Activated T-cell treated with anti-CD3 and anti-CD28 coated beads for 1 hour (primary cell): Measurements from ENCODE around the gene MGME1.

Source experiments
- DNase-seq: peaks from one replicate; pipeline ENCODE4 v3.0.0-alpha.2; 2020; ENCODE audit warnings: low read depth

Gene MGME1

DNA sequence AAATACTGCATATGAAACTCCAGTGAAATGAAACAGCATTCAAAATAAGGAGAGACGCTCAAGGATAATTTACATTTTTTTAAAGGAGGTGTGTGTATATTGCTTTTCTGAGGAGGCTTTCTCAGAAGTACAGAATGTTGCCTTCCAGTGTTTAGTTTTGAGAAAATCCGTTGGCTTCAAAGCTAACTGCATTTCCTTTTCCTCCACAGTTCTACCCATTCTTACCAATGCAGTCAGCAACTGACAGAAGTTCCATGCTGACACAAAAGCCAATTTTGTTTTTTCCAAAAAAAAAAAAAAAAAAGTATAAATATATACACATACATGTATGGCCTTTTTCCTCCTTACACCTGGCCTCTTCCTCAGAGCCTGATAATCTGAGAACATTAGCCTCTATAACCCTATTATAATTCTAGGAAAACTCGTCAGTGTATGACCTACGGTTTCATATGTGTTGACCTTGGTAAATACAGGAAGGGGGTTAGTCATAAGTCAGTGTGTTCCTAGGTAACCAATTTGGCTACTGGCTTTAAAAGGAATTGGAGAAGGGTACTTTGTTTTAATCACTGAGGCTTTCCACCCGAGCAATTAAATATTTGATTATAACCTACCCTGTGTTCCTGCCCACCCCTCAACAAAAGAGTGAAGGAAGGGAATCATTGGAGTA lies 24.2 kb downstream of the MGME1 start:
- DNase-seq: no peak

GRCh38 chr20:17993546-17993945 lies 24.7 kb downstream of the MGME1 start:
- no peak for DNase-seq

DNA sequence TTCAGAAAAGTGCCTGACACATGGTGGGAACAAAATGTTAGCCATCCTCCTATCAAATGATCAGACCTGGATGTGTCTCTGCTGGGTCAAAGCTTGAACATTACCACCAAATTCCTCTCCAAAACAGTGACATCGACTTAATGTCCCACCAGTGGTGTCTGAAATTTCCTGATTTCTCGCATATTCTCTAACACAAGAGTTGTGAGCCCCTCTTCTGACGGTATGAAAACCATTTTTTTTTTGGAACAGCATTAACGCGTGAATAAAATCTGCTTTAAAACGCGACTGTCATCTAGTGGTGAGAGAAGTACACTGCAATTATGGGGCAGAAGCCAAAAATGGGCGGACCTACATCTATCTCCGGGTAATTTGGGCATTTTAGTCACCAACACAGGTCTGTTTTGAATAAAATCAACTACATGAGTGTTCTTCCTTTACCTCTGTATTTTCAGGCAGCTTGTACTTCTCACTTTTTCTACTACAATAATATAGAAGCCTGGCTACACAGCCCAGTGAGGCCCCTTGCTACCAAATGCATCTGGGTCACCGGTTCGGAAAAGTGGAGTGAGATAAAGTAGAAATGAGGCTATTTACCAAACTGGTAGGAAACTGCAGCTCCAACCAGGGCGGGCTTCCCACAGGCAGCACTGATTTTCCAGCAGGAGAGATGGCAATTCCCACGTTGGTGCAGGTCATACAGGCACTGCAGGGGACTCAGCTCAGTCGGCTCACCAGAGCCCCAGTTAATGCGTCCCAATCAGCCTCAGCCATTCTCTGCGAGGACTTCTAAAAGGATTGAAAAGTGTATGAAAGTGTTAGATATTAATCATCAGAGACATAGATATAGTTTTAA lies 27.4 kb downstream of the MGME1 start:
- DNase-seq: no peak

DNA sequence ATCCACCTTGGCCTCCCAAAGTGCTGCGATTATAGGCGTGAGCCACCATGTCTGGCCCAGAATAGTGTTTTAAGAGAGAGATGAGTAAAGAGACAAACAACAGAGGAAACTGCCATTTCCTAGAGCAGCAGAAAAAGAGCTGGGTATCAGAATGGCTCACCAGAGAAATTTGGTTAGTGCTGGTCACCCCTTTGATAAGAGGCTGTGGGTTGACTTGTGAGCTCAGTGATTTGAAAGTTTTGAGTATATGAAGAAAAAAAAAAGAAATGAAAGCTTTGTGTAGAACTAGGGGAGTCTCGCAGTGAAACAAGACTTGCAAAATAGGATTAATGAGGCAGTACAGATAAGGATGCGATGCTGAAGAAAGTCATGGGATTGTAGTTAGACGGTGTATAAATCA lies 29.6 kb downstream of the MGME1 start:
- DNase-seq: no peak

DNA sequence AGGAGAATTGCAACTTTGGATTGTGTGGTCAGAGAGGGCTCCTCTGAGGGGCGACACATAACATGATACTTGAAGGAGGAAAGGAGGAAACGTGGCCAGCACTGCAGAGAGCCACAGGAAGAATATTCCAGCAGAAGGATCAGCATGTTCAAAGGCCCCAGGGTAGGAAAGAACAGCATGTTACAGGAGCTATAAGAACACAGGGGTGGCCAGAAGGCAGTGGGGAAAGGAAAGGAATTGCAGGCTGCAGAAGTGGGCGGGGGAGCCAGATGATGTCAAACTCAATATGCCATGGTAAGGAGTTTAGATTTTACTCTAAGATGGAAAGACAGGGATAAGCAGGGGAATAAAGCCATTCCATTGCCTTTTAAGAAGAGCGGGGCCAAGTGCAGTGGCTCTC lies 30.7 kb downstream of the MGME1 start:
- no peak for DNase-seq

DNA sequence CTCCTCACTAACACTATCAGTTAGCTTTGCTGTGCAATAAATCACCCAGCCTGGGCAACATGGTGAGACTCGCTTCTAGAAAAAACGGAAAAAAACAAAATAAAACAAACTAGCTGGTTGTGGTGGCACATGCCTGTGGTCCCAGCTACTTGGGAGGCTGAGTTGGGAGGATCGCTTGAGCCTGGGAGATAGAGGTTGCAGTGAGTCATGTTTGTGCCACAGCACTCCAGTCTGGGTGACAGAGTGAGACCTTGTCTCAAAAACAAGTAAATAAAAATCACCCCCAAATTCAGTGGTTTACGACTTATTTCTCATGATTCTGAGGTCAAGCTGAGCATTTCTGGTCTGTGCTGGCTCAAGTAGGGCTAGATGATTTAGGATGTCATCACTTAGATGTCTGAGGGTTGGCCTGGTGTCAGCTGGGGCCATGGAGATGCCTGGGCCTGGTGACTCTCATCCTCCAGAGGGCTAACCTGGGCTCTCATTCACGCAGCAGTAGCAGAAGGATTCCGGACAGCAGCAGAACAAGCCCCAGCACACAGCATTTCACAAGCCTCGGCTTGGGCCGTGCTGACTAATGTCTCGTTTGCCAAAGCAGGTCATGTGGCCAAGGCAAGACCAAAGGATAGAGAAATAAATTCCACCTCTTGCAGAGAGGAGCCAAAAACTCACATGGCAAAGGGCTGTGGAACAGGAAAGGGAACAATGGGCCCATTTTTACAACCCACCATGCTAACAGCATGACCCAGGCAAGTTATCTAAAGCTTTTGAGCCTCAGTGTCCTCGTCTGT lies 32.5 kb downstream of the MGME1 start:
- DNase-seq: no peak

DNA sequence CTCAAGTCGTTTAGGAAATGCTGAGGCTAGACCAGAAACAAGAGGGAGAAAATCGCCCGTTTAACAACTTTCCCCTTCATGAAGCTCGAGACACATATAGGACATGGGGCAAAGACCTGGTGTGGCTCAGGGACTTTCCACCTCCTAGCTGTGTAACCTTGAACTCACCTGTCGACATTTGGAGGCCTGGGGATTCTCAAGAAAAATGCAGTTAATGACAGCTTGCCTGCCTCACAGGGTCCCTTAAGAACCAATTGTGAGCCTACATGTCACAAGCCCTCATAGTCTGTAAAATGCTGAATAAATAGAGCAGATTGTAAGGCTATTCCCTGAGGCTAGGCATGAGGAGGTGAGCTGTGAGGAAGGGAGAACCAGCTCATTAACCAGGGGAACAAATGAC lies 35.1 kb downstream of the MGME1 start:
- DNase-seq: no peak

DNA sequence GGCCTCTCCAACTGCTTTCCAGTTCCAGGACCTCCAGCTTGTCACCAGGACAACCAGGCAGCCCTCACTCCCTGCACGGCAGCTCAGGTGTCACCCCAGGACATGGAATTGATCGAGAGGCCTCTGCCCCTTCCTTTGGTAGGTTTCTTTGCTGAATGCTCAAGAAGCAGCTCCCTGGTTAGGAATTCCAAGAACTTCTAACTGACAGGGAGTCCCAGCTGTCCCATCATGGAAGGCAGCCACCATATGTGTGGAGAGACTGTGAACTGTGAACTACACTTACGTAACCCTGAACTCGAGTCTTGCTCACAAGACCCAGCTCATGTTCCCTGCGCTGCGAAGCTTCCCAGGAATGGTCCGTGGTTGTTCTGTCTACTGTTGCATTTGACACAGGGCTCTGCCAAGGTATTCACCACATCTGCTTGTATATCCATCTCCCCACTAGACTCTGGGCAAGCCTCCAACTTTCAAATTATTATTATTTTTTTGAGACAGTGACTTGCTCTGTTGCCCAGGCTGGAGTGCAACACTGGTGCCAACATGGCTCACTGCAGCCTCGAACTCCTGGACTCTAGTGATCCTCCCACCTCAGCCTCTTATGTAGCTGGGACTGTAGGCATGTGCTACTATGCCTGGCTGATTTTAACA lies 35.7 kb downstream of the MGME1 start:
- no peak for DNase-seq

DNA sequence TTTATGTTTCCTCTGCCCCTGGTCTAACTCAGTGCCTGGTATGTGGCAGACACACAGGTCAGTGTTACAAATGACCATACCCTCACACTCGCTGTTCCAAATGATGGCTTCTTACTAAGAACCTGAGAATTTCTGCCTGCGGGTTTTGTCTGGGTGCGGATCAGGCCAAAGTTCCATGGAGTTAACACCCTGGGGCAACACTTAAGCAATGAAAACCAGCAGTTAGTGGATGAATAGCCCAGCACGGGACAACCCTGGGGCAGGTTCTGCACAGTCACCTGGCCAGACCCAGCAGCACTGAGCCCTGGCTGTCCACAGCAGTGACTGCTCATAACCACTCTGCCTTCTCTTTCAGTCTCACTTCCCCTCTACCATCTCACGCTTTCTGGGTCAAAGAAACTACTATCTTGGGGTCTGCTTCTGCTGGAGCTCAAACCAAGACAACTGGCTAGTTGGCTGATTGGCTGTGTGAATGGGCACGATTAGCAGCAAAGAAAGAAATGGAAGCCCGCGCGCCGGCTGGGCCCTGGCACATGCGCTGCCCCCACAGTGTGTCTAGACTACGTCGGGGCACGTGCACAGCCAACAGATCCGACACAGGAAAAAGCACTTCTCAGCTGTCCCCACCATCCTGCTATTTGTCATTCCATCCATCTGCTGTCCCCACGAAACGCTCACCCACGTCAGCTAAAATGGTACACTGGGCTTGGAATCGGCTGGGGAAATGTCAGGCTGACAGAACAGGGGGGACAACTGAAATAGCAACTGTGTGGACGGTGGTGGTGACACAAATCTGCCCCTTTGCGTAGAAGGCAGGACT lies 36.6 kb downstream of the MGME1 start:
- no peak for DNase-seq

DNA sequence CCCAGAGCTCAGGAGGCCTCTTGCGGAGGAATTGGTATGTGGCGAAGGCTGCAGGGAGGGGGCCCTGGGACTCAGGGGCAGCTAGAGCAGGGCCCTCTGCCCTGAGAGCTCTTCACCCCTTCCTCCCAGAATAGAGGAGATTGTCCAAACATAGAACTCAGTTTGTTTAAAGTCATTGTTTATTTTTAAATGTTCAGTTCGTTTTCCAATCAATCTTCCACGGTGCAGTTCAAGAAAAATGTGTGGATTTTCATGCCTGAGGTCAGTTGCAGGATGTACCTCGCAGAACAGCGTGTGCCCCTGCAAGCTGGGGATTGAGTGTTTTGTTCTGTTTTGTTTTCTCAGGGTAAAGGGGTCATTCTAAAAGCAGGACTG lies 37.2 kb downstream of the MGME1 start:
- no peak for DNase-seq

- no peak for DNase-seq
Measured at GRCh38 chr20:18006684-18007083, 37.9 kb downstream of the MGME1 start.

- no peak for DNase-seq
Measured at GRCh38 chr20:18007534-18008292, 38.9 kb downstream of the MGME1 start.

GRCh38 chr20:18009116-18009515 lies 40.3 kb downstream of the MGME1 start:
- no peak for DNase-seq

DNA sequence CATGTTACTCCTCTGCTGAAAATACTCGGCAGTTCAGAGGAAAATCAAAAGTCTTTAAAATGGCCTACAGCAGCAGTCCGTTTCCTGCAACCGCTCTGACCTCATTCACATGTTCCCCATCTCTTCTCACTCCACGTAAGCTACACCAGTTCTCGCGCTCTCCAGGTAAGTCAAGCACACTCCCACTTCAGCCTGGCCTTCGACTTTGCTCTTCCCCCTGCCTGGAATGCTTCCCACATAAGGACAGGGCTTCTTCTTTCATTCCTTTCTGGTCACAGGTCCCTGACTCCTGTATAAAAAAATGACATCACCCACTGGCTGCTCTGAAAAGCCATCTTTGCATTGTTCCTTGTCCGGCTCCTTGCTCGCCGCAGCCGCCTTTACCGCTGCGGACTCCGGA lies 42.7 kb downstream of the MGME1 start:
- DNase-seq: no peak

GRCh38 chr20:18011951-18012645 lies 43.3 kb downstream of the MGME1 start:
- no peak for DNase-seq

- DNase-seq: no peak
Measured at GRCh38 chr20:18012901-18013300, 44.1 kb downstream of the MGME1 start.

DNA sequence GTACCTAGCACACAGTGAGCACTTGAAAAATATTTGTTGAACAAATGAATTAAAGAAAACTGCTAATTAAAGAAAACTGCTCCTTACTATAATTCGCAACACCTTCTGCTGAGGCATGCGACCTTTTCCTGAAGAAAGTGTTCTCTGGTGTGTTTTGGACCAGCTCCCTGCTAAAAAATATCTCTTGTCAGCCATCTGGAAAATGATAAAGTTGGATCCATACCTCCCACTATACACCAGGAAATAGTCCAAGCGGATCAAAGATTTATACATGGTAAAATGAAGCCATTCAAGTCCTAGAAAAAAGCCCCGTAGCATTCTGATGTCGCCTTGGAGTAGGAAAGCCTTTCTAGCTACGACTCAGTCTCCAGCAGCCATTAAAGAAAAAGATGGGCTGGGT lies 45.6 kb downstream of the MGME1 start:
- DNase-seq: no peak

DNA sequence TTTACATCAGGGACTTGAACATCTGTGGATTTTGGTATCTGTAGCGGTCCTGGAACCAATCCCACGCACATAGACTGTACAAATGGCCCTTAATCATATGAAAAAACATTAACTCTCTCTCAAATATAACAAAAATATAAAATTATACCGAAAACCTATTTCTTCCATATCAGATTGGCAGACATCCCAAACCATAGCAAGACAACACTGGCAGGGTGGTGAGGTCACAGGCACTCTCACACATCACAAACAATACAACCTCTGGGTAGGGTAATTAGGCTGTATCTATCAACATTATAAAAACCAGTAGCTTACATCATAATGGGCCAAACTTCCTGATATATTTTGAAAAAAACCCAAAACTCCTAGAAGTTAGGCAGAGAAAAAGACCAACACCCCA lies 48.0 kb downstream of the MGME1 start:
- no peak for DNase-seq

DNA sequence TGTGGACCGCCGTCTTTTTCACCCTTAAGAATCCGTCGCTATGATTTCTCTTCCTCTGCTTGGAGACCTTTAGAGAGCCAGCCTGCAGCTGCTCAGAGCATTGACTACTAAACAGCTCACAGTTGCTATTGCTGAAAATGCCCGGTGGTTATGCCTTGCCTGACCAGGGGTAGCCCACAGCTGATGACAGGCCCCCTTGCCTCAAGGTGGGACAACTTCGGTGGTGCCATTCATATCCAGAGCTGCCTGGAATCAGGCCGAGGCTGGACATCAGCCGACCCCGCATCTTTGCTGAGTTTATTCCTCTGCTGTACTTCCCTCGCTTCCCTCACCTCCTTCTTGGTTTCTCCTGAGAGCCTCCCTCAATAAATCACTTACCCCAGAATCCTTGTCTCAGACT lies 49.3 kb downstream of the MGME1 start:
- DNase-seq: no peak

GRCh38 chr20:18019068-18019467 lies 50.2 kb downstream of the MGME1 start:
- no peak for DNase-seq
